Osteocyte (in vitro differentiated cells): Measurements from ENCODE around the gene ST8SIA2. TPM values are rescaled to one million over a fixed set of nuclear protein-coding genes. Genes with fewer than 3 reads are reported as not detected.

Experiments used
- DNase-seq: peaks from one replicate; pipeline ENCODE4 v3.0.0; 2021; ENCODE audit warnings: mixed read lengths; ENCODE audit not compliant: unreplicated experiment; ENCODE audit errors: extremely low spot score
- H3K27ac Mint-ChIP-seq: one replicate; pipeline ENCODE4 v1.8.0; 2021; ENCODE audit warnings: mild to moderate bottlenecking, mixed read lengths; ENCODE audit not compliant: unreplicated experiment
- H3K27me3 Mint-ChIP-seq: one replicate; pipeline ENCODE4 v1.8.0; 2021; ENCODE audit warnings: mixed read lengths; ENCODE audit not compliant: unreplicated experiment
- H3K36me3 Mint-ChIP-seq: one replicate; pipeline ENCODE4 v1.8.0; 2021; ENCODE audit warnings: mixed read lengths; ENCODE audit not compliant: unreplicated experiment
- H3K4me1 Mint-ChIP-seq: one replicate; pipeline ENCODE4 v1.8.0; 2021; ENCODE audit warnings: mixed read lengths; ENCODE audit not compliant: unreplicated experiment
- H3K4me3 Mint-ChIP-seq: one replicate; pipeline ENCODE4 v1.8.0; 2021; ENCODE audit warnings: mild to moderate bottlenecking, moderate library complexity, mixed read lengths; ENCODE audit not compliant: unreplicated experiment
- H3K9me3 Mint-ChIP-seq: one replicate; pipeline ENCODE4 v1.8.0; 2021; ENCODE audit warnings: mixed read lengths; ENCODE audit not compliant: unreplicated experiment
- total RNA-seq: library from RNA; stranded (reverse); gene quantifications from 2 replicates; pipeline ENCODE4 v1.2.1, GENCODE V29; 2021
- TF ChIP-seq, protein P1 (sequence below): fragments of 200-600 bp; sonication (generic); IDR thresholded peaks from 2 replicates; pipeline ENCODE4 v1.5.0; 2021; ENCODE audit warnings: antibody characterized with exemption, mild to moderate bottlenecking, moderate library complexity

ST8SIA2 gene
- total RNA-seq, 1 donor from 2014 or later, result 2.1 TPM

DNA sequence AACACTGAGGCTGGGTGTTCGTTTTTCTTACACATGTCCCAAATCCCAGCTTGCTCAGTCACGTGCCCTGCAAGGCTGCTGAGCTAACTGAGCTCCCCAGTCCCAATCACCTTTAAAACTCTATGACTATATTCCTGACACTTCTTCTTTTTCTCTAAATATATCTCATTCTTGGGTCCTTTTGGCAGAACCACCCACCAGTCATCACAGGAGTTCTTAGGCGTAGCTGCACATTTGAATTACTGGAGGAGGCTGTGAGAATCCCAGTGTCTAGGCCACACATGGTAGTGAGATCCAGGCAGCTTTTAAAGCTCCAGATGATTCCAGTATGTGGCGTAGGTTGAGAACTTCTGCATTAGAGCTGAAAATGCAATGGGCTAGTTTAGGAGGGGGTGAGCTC, 66.3 kb downstream of the ST8SIA2 start:
- Mint-ChIP-seq H3K4me3 (no peak overlapping the region), H3K36me3 (no peaks in the 10 kb centered on the region), H3K9me3 (no peaks in the 10 kb centered on the region), H3K27ac (no peak overlapping the region), H3K4me1 (peaks cover 16% of the 10 kb centered on the region), H3K27me3 (no peaks in the 10 kb centered on the region)
- no peak for DNase-seq
- TF ChIP-seq, protein P1, sequence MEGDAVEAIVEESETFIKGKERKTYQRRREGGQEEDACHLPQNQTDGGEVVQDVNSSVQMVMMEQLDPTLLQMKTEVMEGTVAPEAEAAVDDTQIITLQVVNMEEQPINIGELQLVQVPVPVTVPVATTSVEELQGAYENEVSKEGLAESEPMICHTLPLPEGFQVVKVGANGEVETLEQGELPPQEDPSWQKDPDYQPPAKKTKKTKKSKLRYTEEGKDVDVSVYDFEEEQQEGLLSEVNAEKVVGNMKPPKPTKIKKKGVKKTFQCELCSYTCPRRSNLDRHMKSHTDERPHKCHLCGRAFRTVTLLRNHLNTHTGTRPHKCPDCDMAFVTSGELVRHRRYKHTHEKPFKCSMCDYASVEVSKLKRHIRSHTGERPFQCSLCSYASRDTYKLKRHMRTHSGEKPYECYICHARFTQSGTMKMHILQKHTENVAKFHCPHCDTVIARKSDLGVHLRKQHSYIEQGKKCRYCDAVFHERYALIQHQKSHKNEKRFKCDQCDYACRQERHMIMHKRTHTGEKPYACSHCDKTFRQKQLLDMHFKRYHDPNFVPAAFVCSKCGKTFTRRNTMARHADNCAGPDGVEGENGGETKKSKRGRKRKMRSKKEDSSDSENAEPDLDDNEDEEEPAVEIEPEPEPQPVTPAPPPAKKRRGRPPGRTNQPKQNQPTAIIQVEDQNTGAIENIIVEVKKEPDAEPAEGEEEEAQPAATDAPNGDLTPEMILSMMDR, result no peak

DNA sequence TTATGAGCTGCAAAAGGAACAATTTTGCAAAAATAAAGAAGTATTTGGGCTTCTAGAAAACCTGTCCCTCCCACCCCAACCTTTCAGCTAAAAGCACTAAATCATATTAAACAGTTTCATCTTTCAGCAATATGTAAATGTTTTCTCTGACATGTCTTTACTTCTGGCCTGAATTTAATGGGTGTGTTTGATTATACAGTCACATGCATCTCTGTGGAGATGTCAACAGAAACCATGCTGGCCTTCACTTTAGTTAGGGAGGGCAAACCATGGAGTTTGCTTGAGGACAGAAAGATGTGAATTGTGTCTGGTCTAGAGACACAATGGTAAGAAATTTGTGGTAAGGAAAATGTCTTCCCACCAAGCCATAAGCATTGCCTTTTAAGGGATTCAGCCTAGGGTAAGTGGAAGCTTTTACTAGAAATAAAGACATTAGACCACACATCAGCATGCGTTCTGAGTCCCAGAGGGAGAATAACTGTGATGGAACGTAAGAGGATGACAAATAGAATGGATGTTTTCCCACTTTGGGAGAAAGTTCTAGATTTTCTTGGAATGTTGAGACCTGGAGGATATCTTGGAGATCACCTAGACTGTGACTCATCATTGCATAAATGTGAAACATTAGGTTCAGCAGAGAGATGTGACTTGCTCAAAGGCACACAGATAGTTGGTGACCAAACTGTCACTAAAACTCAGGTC, 68.9 kb downstream of the ST8SIA2 start:
- TF ChIP-seq, protein P1, result no peak
- DNase-seq, result no peak
- Mint-ChIP-seq H3K4me1 (peaks cover 16% of the 10 kb centered on the region), H3K36me3 (no peaks in the 10 kb centered on the region), H3K4me3 (no peak overlapping the region), H3K9me3 (no peaks in the 10 kb centered on the region), H3K27ac (no peak overlapping the region), H3K27me3 (no peaks in the 10 kb centered on the region)

DNA sequence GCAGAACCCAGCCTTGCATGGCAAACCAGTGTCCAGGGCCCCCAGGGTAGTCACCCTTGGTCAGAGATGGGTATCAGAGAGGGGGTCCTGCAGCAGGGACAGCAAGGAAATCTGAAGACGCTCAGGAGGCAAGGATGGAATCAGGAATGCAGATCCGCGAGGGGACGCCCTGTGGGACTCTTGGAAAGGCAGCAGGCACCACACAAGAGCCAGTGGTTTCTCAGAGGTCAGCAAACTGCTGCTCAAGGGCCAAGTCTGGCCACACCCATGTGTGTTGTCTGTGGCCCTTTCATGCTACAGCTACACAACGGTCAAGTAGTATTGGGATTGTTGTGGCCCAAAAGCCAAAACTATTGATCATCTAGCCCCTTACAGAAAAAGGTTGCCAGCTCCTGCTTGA, 69.7 kb downstream of the ST8SIA2 start:
- Mint-ChIP-seq H3K4me3 (no peak overlapping the region), H3K9me3 (no peaks in the 10 kb centered on the region), H3K36me3 (no peaks in the 10 kb centered on the region), H3K4me1 (peaks cover 16% of the 10 kb centered on the region), H3K27ac (no peak overlapping the region), H3K27me3 (no peaks in the 10 kb centered on the region)
- TF ChIP-seq, protein P1, result no peak
- DNase-seq, result no peak

DNA sequence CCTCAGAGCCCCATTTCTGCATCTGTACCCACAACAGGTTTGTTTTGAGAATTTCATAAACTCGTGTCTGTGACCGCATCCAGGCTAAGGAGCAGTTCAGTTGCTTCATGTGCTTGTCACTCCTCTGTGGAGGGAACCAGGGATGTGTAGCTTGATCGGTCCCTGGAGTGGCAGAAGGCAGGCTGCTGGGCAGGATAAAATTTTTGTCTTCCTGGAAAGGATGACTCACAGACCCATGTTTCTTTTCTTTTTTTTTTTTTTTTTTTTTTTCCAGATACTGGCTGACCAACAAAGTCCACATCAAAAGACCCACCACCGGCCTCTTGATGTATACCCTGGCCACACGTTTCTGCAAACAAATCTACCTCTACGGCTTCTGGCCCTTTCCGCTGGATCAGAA, 70.1 kb downstream of the ST8SIA2 start:
- H3K4me3 Mint-ChIP-seq, result no peak overlapping the region
- H3K4me1 Mint-ChIP-seq, result peaks cover 16% of the 10 kb centered on the region
- TF ChIP-seq, protein P1, result no peak
- H3K27ac Mint-ChIP-seq, result no peak overlapping the region
- no peak for DNase-seq
- no peaks in the 10 kb centered on the region for H3K9me3 Mint-ChIP-seq
- no peaks in the 10 kb centered on the region for H3K27me3 Mint-ChIP-seq
- H3K36me3 Mint-ChIP-seq, result no peaks in the 10 kb centered on the region

DNA sequence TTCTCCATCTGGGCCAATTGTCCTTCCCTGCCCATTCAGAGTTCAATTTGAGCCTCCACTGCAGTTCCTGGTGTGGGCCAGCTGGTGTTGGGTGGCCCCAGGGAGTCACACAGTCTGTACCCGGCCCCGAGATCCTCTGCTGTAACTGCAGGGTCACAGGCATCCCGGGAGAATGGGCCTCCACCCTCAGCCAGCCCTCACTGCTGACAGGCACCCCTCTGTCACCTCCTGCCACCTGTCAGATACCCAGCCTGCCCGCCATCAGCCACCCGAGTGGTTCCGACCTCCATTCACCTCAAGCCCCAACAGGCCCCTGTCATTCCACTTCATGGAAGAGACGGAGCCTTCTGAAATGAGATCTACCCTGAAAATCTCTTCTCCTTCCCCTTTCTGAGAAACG, 73.2 kb downstream of the ST8SIA2 start:
- Mint-ChIP-seq H3K27ac (no peak overlapping the region), H3K4me3 (no peak overlapping the region), H3K9me3 (no peaks in the 10 kb centered on the region), H3K36me3 (no peaks in the 10 kb centered on the region), H3K4me1 (peaks cover 16% of the 10 kb centered on the region), H3K27me3 (no peaks in the 10 kb centered on the region)
- no peak for DNase-seq
- TF ChIP-seq, protein P1, result no peak
